Adipose tissue (tissue), 3 donors: ENCODE results near the gene DCAF15. TPM values are rescaled to one million over a fixed set of nuclear protein-coding genes. Genes with fewer than 3 reads are reported as not detected.

Experiments
- H3K27ac ChIP-seq: one replicate; pipeline ENCODE4 v1.5.1; 2013; ENCODE audit warnings: low read depth, low read length
- WGBS, 3 donors: extraction: QIAGEN DNeasy Blood & Tissue Kit; methylation state at CpG; one replicate each; pipeline ENCODE4 v1.1.7; 2013; 5-methylcytosine and 5-hydroxymethylcytosine counted together
- polyA plus RNA-seq, 3 donors: library from polyadenylated mRNA; stranded (reverse); fragments of 200-250 nt; gene quantifications; one replicate each; pipeline ENCODE4 v1.2.3, GENCODE V29; 2013
- donor health status: healthy with polysubstance abuse.
- donor health status: Bipolar disorder and iron deficiency.
- donor health status: healthy.

DCAF15 gene
- polyA plus RNA-seq, 3 donors, result 13.5 to 29.0 (median 16.2) TPM

DNA sequence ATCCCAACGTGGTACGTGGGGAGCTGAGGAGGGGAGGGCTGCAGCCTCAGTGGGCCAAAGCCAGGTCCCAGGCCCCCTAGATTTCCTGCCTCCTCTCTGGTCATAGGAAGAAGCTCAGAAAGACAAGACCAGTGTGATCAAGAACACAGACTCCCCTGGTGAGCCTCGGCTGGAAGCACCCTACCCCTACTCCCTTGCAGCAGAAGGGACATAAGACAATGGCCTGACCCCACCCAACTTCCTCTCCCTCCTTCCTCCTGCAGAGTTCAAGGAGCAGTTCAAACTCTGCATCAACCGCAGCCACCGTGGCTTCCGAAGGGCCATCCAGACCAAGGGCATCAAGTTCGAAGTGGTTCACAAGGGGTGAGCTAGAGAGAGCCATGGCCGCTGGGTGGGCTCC is 25.6 kb upstream of the DCAF15 start:
- 62 to 90% (median 67%) methylated on average over 8 of the region's 8 CpGs for WGBS, 3 donors
- no peak overlapping the region for H3K27ac ChIP-seq

DNA sequence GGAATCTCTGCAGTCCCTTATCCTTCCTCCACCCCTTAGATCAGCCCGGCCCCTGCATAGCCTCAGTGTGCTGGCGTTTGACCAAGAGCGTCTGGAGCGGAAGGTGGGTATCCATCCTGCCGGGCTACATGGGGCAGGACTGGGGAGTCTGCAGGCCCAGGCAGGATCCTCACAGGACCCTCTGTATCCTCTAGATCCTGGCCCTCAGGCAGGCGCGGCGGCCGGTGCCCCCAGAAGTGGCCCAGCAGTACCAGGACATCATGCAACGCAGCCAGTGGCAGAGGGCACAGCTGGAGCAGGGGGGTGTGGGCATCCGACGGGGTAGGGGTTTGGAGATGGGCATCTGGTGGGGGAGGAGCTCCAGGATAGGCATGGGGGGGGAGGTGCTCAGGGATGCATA is 23.0 kb upstream of the DCAF15 start:
- H3K27ac ChIP-seq, result no peak overlapping the region
- 87 to 89% (median 88%) methylated on average over 12 of the region's 12 CpGs for WGBS, 3 donors

DNA sequence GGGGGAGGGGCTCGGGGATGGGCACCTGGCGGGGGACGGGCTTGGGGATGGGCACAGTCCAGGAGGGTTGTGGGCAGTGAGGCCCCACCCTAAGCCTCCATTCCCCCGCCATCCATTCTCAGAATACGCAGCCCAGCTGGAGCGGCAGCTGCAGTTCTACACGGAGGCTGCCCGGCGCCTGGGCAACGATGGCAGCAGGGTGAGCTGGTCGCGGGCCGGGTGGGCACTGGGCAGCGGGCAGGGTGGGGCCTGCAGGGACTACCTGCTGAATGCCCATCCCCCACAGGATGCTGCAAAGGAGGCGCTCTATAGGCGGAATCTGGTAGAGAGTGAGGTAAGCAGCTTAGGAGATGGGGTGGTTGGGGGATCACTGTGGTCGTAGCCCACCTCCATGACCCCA is 22.4 kb upstream of the DCAF15 start:
- WGBS, 3 donors, result 89 to 94% (median 89%) methylated on average over 13 to 17 of the region's 17 CpGs
- no peak overlapping the region for H3K27ac ChIP-seq

DNA sequence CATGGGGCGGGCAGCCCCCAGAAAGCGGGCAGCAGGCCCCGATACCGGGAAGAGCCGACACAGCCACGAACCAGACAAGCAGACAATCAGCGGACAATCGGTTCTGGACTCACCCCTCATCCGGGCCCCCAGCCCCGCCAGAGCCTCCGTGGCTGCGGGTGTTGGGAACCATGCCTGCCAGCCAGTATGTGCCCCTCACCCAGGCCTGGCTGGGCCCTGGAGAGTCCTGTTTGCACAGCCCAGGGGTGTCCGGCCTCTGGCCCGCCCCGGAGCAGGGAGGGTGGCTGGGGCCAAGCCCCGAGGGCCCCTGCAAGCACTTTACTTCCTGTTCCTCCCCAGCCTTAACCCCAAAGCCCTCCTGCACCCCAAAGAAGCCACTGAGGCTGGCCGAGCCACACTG is 21.9 kb upstream of the DCAF15 start:
- WGBS, 3 donors, result 83 to 86% (median 85%) methylated on average over 13 to 17 of the region's 17 CpGs

DNA sequence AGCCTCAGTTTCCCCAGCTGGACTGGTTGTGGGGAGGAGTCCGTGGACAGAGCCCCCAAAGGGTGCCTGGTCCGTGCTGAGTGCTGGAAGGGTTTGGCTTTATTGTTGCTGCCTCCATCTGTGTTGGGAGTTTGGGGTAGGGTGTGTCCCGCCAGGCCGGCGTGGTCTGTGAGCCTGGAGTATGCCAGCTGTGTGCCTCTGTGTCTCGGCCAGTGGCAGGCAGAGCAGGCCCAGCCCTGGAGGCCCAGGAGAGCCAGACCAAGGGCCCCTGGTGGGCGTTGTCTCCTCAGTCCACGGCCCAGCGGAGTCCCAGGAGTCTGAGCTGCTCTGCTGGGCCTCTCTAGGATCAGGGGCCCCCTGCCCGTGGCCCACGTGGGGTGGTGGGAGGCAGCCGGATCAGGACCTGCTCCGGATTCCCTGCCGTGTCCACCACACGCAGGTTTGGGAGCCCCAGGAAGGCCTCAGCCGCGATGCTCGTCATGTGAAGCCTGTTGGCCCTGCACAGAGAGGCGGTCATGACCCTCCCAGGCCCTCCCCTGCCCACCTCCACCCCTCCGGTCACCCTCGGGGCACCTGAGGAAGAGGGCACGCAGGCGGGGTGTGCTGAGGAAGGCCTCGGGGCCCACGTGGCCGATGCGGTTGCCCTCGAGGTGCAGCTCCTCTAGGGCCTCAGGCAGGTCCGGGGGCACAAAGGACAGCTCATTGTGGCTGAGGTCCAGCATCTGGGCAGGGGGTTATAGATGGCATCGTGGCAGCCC is 20.7 kb upstream of the DCAF15 start:
- H3K27ac ChIP-seq, result no peak overlapping the region

More for the DNA sequence above, 21.9 kb upstream of the DCAF15 start:
- H3K27ac ChIP-seq, result no peak overlapping the region

DNA sequence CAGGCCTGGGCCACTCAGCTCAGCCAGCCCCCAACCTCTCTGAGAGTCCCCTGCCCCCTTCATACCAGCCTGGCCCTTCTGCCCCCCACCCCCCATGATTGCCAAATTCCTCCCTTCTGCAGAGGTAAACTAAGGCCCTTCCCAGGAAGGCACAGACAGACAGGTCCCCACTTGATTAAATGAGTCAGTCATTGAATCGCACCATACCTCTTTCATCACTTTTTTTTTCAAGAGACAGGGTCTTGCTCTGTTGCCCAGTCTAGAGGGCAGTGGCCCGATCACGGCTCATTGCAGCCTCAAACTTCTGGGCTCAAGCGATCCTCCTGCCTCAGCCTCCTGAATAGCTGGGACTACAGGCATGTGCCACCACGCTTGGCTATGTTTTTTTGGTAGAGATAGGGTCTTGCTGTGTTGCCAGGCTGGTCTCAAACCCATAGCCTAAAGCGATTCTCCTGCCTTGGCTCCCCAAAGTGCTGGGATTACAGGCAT is 20.1 kb upstream of the DCAF15 start:
- WGBS, 3 donors, result 88 to 95% (median 91%) methylated on average over 6 of the region's 6 CpGs
- no peak overlapping the region for H3K27ac ChIP-seq

More for the DNA sequence above, 20.7 kb upstream of the DCAF15 start:
- 83 to 89% (median 86%) methylated on average over 28 to 30 of the region's 30 CpGs for WGBS, 3 donors

DNA sequence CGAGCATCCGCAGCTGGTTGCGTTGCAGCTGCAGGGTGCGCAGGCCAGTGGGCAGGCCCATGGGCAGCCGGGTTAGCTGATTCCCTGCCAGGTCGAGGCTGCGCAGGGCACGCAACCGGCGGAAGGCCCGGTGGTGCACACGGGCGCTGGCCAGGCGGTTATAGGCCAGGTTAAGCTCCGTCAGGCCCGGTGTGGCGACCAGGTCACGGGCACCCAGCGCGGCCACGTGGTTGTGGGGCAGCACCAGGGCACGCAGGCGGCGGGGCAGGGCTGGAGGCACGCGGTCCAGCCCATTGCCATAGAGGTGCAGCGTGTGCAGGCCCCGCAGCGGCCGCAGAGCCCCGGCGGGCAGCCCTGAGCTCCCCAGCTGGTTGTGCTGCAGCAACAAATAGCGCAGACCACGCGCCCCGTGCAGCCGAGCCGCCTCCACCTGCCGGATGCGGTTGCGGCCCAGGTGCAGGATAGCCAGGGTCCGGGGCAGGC is 19.4 kb upstream of the DCAF15 start:
- WGBS, 3 donors, result 80 to 90% (median 89%) methylated on average over 39 to 42 of the region's 42 CpGs

DNA sequence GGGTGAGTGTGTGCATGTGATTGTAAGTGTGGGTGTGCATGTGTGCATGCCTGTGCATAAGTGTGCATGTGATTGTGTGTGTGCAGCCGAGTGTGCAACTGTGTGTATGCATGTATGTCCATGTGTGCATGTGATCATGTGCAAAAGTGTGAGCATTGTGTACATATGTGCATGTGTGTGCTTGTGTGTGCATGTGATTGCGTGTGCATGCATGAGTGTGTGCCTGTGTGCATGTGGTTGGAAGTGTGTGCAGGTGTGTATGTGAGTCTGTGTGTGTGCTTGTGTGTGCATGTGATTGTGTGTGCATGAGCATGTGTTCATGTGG is 17.6 kb upstream of the DCAF15 start:
- H3K27ac ChIP-seq, result no peak overlapping the region
- 88 to 97% (median 94%) methylated on average over 2 of the region's 2 CpGs for WGBS, 3 donors

More for the DNA sequence above, 19.4 kb upstream of the DCAF15 start:
- no peak overlapping the region for H3K27ac ChIP-seq

DNA sequence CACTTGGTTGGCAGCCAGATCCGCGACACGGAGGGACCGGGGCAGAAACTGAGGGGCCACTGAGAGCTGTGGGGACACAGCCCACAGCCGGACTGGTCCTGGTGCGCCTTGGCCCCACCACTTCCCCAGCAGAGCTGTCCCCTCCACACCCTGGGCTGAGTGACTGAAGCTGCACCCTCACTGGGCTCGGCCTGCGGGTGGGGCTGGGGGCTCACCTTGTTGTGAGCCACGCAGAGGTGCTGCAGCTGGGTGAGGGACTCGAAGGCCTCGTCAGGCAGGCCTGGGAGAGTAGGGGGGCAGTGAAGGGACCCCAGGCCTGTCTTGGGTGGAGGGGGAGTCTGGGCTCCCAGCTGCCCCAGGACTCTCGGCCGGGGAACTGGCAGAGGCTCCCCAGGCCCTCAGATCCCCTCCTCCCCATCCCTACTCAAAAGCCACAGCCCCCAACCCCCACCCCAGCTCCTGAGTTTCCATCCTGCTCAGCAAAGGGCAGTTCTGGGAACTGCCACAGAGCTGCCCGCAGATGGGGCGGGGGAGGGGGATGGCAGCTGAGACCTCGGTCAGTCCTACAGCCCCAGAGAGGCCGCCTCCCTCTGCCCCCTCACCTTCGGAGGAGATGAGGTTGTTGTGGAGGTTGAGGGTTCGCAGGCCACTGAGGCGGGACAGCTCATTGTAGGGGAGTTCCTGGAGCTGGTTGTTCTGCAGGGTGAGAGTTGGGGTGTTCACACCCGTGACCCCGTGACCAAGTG is 16.4 kb upstream of the DCAF15 start:
- WGBS, 3 donors, result 60 to 79% (median 76%) methylated on average over 19 to 22 of the region's 22 CpGs
- H3K27ac ChIP-seq, result no peak overlapping the region

DNA sequence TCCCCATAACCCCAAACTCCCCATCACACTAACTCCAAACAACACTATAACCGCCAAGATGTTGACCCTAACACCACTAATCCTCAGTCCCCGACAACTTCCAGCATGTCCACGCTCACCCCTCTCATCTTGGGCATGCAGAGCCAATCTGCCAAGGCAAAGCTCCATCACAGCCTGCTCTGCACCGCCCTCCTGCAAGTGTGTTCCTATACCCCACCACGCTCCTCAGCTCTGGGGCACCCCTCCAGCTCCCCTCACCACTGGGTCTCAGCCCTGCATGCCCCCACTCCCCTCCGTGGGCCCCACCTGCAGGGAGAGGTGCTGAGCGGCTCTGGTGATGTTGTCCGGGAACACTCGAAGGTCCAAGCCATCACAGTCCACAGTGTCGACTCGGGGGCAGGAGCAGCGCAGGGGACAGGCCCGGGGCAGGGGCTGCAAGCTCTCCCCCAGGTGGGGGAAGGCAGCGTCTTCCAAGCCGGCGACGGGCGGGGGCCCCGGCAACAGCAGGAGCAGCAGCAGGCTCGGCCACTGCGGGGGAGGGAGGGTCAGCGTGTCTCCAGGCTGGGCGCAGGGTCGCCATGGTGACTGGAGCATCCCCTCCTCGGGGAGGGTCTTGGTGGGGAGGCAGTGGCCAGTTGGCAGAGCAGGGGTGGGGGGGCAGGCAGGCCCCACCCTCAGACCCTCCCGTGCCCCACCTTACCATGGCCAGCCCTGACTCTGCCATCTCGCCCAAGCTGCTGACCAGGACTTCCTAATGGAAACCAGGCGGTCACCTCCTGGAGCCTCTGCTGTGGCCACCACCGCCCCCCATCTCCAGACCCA is 14.6 kb upstream of the DCAF15 start:
- H3K27ac ChIP-seq, result no peak overlapping the region
- WGBS, 3 donors, result 11 to 19% (median 17%) methylated on average over 29 of the region's 29 CpGs

DNA sequence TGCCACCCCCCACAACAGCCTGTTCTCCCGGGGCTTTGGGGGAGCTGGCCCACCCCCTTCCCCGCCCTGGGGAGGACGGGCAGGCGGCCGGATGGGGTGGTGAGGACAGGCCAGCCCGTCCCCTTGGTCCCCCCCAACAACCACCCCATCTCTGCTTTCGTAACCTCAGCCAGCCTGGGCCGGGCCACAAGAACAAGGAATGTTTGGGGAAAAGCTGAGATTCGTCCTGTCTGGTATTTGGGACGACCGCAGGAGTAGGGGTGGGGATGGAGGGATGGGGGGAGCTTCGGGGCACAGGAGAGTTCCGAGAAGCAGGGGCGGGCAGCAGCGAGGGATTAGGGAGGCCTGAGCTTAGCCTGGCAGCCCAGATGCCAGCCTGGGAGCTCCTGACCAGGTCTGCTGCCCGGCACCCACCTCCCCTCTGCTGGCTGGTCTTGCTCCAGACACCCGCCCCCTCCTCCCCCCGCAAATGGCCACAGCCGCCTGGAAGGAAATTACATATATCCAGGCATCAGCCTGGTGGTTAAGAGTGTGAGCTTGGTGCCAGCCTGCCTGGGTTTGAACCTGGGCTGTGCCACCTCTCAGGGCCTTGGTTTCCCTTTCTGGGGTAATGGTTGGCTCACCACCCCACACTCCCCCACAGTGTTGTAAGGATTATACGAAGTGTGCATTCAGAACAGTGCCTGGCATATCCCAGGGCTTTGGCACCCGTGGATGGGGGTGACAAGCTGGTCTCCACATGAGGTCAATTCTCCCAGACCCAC is 13.8 kb upstream of the DCAF15 start, which contains the start of gene PODNL1:
Gene PODNL1 (minus strand): TSS at position 117 of the 764 bp plus-strand sequence. CDS start 236 bp downstream, outside the sequence.
- WGBS, 3 donors, result 13 to 34% (median 15%) methylated on average over 12 to 21 of the region's 21 CpGs
- H3K27ac ChIP-seq, result no peak within 1 kb of the TSS

DNA sequence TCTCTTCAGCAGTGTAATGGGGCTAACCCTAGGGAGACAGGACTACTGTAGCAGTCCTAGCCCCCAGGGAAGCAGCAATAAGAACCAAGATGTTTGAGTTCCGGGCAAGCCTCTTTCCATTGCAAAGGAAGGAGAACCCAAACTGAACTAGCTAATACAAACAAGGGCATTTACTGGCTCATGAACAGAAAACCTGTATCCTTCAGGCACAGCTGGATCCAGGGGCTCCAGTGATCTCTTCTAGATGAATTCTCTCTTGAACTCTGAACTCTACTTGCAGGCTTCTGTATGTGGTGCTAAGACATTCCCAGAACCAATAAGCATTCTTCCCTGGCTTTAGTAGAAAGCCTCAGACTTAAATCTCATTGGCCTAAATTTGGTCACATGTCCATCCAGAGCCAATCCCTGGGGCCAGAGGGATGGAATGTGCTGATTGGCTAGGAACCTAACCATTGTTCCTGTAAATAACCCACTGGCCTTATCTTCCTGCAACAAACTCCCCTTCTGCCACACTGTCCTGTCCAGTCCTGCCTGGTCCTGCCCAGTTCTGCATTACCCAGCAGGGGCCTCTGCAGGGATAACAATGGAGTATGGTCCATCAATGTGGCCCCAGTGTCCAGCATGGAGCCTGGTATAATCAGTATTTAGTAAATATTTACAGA is 10.2 kb upstream of the DCAF15 start:
- 94 to 95% (median 95%) methylated on average over 1 of the region's 1 CpG for WGBS, 3 donors
- H3K27ac ChIP-seq, result no peak overlapping the region

DNA sequence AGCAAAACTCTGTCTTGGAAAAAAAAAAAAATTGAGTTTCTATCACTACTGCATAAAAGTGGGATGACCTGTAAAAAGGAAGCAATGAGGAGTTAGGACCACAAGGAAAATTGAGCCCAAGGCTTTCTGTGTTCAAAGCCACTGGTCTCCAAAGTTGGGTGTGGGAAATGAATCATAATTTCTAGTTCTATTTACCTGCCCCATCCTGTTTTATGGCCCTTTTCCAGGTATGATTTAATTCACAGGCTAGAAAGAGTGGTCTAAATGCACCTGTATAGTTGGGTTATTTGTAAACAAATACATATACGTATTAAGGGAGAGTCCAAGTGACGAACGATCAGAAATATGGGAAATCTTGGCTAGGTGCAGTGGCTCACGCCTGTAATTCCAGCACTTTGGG is 5.9 kb upstream of the DCAF15 start:
- WGBS, 3 donors, result 94 to 98% (median 96%) methylated on average over 4 of the region's 4 CpGs
- no peak overlapping the region for H3K27ac ChIP-seq

DNA sequence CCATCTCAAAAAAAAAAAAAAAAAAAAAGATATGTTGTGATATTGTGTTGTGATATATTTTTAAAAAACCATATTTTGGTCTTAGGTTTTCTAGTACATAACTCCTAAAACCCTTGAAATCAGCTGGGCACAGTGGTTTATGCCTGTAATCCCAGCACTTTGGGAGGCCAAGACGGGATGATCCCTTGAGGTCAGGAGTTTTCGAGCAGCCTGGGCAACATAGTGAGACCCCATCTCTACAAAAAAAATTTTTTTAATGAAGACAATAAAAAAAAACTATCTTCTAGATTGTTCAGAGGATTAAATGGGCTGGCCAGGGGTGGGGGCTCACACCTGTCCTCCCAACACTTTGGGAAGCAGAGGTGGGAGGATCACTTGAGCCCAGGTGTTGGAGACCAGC is 1.3 kb upstream of the DCAF15 start:
- WGBS, 3 donors, result 79 to 93% (median 87%) methylated on average over 2 of the region's 2 CpGs

DNA sequence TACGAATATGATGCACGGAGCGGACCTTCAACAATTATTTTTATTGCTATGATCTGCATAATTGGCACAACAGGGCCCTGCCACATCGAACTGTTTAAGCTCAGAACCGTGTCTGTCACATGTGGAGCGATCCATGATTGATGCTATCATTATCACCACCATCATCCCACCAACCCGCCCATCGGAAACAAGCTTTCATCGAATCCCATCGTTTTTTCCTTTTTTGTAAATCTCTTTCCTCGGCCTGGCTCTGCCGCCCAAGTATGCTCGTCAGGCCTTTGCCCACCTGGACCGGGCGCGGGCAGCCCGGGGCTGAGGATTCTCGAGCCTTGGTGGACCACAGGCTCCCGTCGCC is 533 bp upstream of the DCAF15 start:
- WGBS, 3 donors, result 11 to 12% (median 11%) methylated on average over 20 of the region's 20 CpGs
- H3K27ac ChIP-seq, result no peak overlapping the region

More for the DNA sequence above, 1.3 kb upstream of the DCAF15 start:
- H3K27ac ChIP-seq, result no peak overlapping the region

DNA sequence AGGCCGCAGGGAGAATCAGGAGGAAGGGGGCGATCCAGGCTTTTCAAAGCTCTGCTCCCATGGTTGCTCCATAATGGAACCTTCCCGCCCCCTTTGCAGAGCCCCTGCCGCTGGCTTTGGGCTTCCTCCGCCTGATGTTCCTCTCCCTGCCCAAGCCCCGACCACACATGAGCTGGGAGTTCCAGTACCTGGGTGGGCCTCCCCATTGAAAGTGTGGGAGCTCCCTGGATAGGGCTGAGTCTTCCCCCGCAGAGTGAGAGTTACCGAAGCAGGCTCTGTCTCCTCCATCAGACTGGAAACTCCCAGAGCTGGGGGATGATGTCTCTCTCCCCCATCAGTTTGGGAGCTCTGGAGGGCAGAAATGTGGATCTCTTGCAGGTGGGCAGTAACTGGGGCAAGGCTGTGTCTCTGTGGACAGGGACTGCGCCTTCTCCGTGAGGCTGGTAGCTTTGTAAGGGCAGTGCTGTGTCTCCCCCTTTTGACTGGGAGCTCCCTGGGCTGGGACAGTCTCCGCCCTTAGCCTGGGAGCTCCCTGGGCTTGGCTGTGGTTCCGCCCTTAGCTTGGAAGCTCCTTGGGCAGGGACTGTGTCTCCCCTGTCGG is 722 bp downstream of the DCAF15 start:
- 4 to 11% (median 9%) methylated on average over 12 to 13 of the region's 13 CpGs for WGBS, 3 donors

DNA sequence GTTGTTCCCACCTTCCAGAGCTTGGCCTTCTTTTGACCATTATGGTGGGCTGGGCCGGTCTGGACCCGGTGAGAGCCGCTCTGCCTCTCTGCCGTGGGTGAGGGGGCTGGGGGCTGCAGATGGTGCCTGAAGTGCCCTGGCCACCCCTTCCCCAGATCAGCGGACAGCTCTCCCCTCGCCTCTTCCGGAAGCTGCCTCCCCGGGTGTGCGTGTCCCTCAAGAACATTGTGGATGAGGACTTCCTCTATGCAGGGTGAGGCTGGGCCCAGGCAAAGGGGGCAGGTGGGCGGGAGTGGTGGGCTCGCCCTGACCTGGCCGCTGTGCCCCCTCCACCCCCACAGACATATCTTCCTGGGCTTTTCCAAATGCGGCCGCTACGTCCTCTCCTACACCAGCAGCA is 1.9 kb downstream of the DCAF15 start:
- H3K27ac ChIP-seq, result no peak overlapping the region
- WGBS, 3 donors, result 93 to 94% (median 93%) methylated on average over 15 of the region's 15 CpGs

More for the DNA sequence above, 722 bp downstream of the DCAF15 start:
- no peak overlapping the region for H3K27ac ChIP-seq
